Adrenal gland (tissue), 5 donors: Measurements from ENCODE around the gene PPP4R3B.

Experiments
- CTCF ChIP-seq, 6 experiments: fragments of 450-650 bp in 4 of 6; fragments of 200-600 bp in 2 of 6; sonication (generic) in 1 of 6; IDR thresholded peaks; 1 replicate in 5 of 6; 2 replicates in 1 of 6; pipeline versions ENCODE4 v1.5.1 to v1.8.0; 2016 to 2021; ENCODE audit warnings: antibody characterized with exemption in 6 of 6, mild to moderate bottlenecking in 2 of 6, moderate library complexity in 1 of 6
- POLR2A ChIP-seq, 2 donors: fragments of 450-650 bp; IDR thresholded peaks; one replicate each; pipeline ENCODE4 v1.6.1; 2017; ENCODE audit warnings: antibody characterized with exemption in 2 of 2, mild to moderate bottlenecking in 2 of 2, moderate library complexity in 1 of 2
- donor health status: DM: no; HTN: no; CAD: no.

GRCh38 chr2:55620123-55620779, 2.8 kb upstream of the PPP4R3B start:
- peak in 2 of 6 experiments; percentile 5 to 13 for TF ChIP-seq CTCF (IDR thresholded peaks at IDR 0.05)
- TF ChIP-seq POLR2A (IDR thresholded peaks at IDR 0.05): no peak
